Smooth muscle cell of the brain vasculature (primary cell): ENCODE data around the gene ADGB.
"Not testable (repeated sequence)": the region's sequence is repeated elsewhere in the genome, so short reads cannot be mapped to it uniquely, and the experiment has no call there.

Experiments used
- DNase-seq: peaks from one replicate; pipeline ENCODE4 v3.0.0-alpha.2; 2012; ENCODE audit warnings: low read depth, low spot score

The ADGB gene

DNA sequence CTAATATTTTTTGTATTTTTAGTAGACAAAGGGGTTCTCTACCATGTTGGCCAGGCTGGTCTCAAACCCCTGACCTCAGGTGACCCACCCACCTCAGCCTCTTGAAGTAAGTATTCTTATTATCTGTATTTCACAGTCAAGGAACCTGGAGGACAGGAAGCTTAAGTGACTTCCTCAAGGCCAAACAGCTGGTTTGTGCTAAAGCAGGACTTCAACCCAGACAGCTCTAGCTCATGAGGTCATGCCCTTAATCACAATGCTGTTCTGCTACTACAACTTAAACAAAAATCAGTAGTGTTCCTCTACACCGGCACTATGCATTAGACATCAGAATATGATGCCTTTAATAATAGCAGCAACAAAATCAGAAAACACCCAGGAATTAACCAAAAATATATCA is 168.9 kb downstream of the ADGB start:
- no peak for DNase-seq

DNA sequence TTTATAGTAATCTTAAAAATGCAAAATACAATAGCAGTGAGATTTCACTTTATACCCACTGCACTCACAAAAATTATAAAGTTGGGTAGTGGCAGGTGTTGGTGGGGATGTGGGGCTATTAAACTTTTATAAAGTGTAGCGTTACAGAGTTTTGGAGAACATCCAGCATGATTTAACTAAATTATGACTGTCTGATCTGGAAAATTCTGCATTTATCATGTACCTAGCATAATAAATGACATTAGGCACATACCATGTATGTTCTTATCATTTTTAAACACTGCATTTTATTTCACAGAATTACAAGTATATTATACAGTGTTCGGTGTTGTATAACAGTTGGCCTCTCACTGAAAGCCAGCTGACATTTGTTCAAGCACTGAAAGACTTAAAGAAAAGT is 169.9 kb downstream of the ADGB start:
- DNase-seq, result no peak

DNA sequence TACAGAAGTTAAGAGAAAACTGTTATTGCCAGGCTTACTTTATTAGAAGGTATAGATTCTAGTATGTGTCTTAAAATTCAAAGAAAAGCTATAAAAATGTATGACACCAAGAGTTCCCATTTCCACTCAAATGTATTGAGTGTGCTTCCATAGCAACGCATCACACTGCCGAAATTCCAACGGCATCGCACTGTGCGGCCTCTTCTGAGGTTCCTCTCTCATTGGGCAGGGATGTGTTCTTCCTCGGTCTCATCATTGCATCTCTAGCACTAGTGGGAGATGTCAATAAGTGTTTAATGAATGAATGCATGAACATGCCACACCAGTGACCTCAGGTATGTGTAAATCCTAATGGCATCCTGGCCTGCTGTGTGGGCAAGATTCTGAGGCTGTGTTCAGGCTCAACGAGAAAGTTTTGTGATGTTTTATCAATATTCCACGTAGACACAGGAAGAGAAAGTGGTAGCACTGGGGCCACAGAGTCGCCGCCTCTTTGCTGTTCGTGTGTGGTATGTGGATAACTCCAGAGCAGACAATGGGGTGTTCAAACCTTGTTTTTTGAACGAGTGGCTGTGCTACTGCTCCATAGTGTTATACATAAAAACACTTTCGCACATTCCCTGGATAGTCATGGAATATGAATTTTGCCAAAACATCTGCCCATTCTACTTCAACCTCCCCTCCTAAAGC is 171.6 kb downstream of the ADGB start:
- DNase-seq, result no peak

DNA sequence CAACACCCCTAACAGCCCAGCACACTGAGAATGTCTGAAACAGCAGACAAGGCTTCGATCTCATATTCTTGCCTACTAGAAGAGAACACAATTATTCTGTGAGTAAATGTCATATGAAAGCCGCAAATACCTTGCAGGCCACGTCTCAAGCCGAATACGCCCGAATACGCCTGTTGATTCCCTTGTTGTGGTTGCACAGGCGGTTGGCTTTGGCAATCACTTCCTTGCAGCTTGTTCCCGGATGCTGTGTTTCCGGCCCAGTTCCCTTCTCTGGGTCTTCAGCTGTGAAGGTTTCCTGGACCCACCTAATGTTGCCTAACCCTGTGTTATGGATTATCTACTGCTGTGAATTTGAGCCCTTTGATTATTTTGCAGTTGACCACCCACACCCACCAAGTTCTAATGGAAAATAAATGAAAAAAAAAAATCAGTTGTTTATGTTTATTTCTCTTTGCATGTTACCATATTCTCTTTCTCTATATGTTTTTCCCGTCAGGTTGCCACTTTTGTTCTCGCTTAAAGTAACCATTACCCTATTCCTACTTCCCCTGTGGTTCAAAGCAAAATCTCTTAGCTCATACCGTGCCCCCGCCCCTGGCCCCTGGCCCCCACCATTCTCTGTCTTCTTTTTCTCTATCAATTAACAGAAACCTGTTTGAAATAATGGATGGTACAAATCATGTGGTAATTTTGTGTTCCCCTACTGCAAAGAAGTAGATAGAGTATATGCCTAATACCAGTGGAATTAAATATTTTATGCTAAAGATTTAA is 172.4 kb downstream of the ADGB start:
- no peak for DNase-seq

DNA sequence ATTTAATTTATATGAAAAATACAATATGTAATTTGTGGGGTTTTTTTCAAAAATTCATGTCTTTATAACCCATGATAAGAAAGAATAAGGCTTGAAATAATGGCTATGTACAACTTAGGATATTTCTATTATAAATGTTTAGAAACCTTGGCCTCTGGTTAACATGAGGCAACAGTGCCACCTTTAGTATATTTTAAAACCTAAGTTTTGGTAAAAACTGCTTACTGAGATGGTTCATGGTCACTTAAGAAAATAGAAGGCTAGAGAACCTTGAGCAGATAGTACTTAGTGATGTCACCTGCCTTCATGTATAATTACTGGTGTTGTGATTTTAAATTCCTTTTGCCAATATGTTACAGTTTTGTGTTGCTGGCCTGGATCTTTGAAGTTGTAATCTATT is 176.4 kb downstream of the ADGB start:
- DNase-seq, result no peak

DNA sequence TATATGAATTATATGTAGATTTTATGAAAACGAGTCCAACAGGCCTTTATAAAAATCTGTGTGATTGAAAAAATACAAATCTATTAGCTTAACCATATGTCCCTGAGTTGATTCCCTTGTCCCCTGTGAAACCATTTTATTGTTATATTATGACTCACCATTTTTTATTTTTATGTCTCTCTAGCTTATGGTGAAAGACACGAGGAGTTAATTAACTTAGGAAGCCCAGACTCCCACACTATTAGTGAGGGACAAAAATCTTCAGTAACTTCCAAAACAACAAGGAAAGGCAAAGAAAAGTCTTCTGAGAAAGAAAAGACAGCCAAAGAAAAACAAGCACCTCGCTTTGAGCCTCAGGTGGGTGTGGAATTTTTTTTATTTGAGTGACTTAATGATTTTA is 183.1 kb downstream of the ADGB start:
- no peak for DNase-seq

DNA sequence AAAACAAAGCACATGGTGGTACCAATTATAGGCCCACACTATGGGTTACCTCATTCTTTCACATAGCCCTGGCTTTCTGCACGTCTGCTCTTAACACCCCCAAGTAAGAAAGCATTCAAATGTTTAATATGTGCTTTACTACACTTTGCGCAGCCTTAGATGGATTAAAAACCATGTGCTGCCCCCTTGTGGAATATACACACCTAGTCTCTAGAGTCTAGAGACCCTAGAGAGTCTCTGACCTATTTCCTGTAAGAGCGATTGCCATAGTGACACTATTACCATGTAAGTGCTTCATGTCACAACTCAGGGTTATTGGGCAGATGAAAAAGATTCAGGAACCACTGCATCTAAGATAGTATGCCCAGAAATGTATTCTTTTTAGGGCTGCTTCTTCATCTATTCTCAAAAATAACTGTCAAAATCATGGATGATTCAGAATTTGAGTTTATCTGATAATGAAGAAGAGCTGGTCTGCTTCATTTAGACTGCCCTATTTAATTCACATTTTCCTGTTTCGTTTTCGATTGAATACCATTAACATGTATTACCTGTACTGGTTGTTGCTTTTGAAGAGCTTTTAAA is 186.3 kb downstream of the ADGB start:
- no peak for DNase-seq

DNA sequence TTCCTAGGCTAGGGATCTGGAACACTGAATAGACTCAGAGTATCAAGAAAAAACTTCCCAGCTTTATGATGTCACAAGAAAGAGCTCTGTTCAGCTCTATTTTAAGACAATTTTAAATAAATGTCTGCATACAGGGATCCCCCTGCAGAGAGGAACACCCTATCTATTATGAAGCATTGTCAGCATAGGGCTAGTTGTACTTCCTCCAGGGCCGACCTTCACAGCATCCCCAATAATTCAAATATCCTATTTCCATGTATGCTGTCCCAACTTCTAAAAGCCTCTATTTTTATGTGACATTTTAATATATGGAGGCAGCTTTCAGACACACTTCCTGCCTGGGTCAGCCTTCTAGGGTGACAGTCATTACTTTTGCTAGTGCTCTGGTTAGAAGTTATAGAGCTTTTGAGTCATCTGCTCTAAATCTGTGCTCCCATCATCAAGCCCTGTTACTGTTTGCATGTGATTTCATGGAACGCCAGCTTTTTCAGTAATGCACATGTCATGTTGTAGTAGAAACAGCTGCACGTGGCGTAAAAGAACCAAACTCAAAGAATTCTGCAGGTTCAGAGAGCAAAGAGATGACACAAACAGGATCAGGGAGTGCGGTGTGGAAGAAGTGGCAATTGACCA is 189.2 kb downstream of the ADGB start:
- DNase-seq, result no peak

DNA sequence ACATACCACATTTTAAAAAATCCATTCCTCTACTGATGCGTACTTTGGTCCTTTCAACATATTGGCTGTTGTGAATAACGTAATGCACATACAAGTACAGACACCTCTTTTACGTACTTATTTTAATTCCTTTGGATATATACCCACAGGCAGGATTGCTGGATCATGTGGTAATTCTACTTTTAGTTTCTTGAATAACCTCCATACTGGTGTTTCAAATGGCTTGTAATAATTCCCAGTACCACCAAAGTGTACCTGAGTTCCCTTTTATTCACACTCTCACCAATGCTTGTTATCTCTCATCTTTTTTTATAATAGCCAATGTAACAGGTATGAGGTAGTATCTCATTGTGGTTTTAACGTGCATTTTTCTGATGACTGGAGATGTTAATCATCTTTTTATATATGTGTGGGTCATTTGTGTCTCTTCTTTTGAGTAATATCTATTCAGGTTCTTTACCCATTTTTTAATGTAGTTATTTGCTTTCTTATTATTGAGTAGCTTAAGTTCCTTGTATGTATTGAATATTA is 191.9 kb downstream of the ADGB start:
- no peak for DNase-seq

DNA sequence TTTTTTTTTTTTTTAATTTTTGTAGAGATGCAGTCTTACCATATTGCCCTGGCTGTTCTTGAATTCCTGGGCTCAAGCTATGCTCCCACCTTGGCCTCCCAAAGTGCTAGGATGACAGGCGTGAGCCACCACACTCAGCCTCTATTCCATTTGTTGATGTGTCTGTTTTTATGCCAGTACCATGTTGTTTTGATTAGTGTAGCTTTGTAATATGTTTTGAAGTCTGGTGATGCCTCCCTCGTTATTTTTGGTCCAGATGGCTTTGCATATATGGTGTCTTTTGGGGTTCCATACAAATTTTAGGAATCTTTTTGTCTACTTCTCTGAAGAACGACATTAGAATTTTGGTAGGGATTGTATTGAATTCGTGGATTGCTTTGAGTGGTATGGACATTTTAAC is 193.2 kb downstream of the ADGB start:
- no peak for DNase-seq

DNA sequence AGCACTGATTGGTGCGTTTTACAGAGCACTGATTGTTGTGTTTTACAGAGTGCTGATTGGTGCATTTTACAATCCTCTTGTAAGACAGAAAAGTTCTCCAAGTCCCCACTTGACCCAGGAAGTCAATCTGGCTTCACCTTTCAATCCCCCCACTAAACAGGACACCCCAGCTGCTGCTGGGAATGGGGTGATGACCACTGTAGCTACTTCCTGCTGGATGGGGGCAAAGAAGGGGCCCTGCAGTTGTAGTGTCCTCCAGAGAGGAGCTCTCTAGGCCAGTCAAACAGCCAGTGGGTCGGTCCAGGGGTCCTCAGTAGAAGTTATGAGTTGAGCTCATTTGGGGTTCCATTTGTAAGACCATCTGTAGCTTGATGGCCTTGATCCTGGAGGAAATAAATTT is 194.4 kb downstream of the ADGB start:
- DNase-seq, result not testable (repeated sequence)

DNA sequence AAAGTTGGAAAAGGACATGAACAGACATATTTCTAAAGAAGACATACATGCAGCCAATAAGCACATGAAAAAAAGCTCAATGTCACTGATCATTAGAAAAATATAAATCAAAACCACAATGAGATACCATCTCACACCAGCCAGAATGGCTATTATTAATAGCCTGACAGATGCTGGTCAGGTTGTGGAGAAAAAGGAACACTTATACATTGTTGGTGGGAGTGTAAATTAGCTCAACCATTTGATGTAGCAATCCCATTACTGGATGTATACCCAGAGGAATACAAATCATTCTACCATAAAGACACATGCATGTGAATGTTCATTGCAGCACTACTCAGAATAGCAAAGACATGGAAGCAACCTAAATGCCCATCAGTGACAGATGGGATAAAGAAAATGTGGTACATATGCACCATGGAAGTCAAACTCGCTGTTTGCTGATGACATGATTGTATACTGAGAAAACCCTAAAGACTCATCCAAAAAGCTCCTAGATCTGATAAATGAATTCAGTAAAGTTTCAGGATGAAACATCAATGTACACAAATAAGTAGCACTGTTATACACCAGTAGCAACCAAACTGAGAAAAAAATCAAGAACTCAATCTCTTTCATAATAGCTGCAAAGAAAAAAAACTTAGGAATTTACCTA is 196.8 kb downstream of the ADGB start:
- no peak for DNase-seq

DNA sequence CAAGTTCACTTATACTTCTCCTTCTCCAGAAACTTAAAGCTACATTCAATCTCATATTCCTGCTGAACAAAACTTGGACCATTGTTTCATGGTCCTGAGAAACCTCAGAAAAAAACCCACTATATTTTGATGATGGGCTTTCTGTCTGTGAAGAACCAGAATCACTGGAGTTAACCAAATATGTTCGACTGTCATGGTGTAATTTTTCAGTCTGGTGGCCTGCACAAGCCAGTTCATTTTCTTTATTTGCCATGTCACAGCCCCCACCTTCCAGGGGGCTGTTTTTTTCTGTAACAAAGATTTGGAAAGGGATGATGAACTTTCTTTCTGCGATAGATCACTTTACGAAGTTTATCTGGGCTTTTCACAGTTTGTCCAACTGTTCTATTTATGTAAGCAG is 204.4 kb downstream of the ADGB start:
- DNase-seq, result not testable (repeated sequence)

DNA sequence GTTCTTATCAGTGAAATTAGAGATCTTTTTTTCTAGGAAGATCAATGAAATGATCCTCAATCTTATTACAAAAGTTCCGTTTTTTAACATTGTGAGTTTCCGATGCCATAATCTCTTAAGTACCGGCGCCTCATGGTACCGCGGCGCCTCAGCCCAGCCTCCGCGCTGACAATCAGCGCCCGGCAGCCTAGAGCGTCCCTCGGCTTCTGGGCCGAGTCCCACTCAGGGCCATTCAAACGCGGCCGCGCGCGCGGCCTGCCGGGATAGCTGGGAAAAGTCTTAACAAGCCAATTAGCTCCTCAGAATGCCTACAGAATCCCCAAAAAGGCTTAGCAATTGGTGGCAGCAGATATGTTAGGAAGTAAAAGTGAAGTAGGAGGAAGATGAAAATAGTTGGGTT is 204.8 kb downstream of the ADGB start:
- no peak for DNase-seq

DNA sequence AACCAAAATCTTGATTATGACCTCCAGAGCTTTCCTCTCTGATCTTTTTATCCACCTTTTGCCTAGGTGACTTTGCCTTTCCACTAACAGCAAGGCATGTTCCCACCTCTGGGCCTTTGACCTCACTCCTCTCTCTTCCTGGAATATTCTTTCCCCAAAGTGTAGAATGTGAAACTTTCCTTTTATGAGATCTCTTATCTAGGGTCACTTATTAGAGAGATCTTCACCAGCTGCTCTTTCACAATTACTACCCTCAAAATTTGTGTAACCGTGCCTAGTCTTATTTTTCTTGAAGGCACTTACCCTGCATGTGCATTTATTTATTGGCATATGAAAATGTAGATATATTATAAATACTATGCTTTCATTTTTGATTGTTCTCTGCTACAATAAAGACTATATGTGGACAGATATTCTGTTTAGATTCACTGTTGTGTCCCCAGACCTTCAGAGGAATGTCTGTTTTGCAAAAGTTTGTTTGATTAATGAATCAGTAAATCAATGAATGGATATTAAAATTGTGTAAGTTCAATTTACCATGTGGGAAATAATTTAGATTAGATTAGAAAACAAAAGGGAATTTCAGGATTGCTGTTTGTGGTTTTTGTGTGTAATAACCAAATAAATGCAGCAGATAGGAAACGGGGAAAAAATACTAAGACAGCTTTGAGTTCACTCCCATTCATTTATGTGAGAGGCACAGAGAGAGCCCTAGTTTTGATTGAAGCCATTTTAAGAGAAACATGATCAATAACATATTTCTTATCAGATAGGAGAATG is 207.0 kb downstream of the ADGB start:
- DNase-seq, result no peak

DNA sequence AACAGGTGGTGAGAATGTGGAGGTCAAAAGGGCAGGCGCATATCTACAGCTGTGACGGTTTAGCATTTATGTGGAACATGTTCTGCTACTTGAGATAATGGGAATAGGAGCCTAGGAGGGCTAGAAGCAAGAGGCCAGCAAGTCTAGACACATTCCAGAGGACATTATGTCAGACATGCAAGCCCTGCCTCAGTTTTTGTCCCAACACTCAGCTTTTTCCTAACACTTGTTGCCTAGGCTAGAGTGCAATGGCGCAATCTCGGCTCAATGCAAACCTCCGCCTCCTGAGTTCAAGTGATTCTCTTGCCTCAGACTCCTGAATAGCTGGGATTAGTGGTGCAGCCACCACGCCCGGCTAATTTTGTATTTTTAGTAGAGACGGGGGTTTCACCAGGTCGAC is 210.2 kb downstream of the ADGB start:
- DNase-seq, result not testable (repeated sequence)

DNA sequence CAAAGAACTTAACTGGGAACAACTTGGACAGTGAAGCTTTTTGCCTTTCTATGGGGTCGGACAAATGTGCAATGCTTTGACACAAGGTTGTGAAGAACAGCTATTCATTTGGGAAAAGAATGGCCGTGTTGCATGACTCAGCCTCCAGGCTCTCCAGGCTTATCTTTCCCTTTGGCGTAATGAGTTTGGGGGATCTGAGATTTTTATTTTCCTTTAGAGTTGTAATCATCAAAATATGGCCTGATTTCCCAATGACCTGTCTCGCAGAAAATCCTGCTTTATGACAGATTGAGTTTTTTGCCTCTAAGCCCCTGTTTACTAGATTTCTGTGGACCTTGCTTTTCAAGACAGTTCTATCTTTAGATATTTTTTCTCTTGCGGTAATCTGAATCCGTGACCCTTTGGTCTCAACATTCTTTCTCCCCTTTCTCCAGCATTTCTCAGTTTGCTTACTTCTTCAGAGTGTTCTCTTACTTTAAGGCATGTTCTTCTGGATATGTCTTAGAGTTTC is 214.1 kb downstream of the ADGB start:
- peak; percentile 3 for DNase-seq

DNA sequence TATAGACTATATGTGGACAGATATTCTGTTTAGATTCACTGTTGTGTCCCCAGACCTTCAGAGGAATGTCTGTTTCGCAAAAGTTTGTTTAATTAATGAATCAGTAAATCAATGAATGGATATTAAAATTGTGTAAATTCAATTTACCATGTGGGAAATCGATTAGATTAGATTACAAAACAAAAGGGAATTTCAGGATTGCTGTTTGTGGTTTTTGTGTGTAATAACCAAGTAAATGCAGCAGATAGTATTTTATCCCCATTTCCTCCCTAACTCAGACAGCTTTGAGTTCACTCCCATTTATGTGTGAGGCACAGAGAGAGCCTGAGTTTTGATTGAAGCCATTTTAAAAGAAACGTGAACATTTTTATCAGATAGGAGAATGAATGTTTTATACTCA is 214.8 kb downstream of the ADGB start:
- DNase-seq, result no peak

DNA sequence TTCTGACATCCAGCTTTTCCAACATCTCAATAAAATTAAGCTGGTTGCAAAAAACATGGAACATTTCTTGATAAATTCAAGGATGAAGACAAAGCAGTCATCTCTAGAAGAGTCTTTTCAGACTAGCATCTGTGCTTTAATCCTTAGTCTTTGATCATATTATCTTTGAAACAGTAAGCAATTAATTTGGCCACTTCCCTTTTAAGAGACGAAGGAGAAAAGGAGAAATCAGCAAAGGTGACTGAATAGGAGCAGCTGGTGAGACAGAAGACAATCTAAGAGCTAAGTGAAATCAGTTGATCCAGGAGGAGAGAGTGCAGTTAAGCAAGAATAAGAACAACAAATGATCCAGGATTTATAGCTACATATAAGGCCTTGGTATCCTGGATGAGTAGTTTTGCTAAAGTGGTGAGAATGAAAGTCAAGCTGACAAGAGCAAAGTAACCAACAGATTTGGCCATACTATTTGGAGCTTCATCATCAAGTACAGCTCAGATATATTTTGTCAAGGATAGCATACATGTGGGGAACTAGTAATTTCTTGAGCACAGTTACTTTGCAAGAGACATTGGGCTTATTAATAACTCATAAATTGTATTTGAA is 215.5 kb downstream of the ADGB start:
- DNase-seq, result no peak
